Measurements from ENCODE around the gene GPX2. TPM values are rescaled to one million over a fixed set of nuclear protein-coding genes. Genes with fewer than 3 reads are reported as not detected.

The GPX2 gene
- total RNA-seq, 2 donors from 2014 or later: 2.6 to 3.7 TPM

DNA sequence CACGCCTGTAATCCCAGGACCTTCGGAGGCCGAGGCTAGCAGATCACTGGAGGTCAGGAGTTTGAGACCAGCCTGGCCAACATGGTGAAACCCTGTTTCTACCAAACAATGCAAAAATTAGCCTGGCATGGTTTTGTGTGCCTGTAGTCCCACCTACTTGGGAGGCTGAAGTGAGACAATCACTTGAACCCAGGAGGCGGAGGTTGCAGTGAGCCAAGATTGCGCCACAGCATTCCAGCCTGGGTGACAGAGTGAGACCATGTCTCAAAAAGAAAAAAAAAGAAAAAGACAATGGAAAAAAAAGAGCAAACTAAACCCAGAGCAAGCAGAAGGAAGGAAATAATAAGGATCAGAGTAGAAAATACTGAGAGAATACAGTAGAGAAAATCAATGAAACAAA is 22.9 kb downstream of the GPX2 start:
- Mint-ChIP-seq H3K27ac (peak overlapping the region; percentile 5), H3K27me3 (ENCODE audit: insufficient read depth) (no peaks in the 10 kb centered on the region), H3K4me1 (peaks cover 17% of the 10 kb centered on the region), H3K4me3 (no peak overlapping the region), H3K9me3 (no peaks in the 10 kb centered on the region), H3K36me3 (ENCODE audit: low read depth) (peaks cover 16% of the 10 kb centered on the region)
- H3K27me3 ChIP-seq (ENCODE audit: control insufficient read depth, insufficient read depth, low read length, poor library complexity, severe bottlenecking): no peaks in the 10 kb centered on the region
- peaks cover 9% of the 10 kb centered on the region for H3K36me3 ChIP-seq (ENCODE audit: control insufficient read depth, insufficient read depth, low read length)
- no peak overlapping the region for H3K9ac ChIP-seq (ENCODE audit: extremely low read depth, low read length, poor library complexity, severe bottlenecking)
- TF ChIP-seq, protein P1, sequence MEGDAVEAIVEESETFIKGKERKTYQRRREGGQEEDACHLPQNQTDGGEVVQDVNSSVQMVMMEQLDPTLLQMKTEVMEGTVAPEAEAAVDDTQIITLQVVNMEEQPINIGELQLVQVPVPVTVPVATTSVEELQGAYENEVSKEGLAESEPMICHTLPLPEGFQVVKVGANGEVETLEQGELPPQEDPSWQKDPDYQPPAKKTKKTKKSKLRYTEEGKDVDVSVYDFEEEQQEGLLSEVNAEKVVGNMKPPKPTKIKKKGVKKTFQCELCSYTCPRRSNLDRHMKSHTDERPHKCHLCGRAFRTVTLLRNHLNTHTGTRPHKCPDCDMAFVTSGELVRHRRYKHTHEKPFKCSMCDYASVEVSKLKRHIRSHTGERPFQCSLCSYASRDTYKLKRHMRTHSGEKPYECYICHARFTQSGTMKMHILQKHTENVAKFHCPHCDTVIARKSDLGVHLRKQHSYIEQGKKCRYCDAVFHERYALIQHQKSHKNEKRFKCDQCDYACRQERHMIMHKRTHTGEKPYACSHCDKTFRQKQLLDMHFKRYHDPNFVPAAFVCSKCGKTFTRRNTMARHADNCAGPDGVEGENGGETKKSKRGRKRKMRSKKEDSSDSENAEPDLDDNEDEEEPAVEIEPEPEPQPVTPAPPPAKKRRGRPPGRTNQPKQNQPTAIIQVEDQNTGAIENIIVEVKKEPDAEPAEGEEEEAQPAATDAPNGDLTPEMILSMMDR (conservative IDR thresholded peaks at IDR 0.05): no peak
- H3K27ac ChIP-seq (ENCODE audit: low read depth, low read length): no peak overlapping the region
- 70 to 83% methylated on average over 5 of the region's 5 CpGs for WGBS, 2 experiments (ENCODE audit: insufficient coverage in 1 of 2, insufficient read length in 1 of 2)
- H3K9me3 ChIP-seq (ENCODE audit: control insufficient read depth, low read length): no peaks in the 10 kb centered on the region
- peaks cover 7% of the 10 kb centered on the region for H3K4me1 ChIP-seq (ENCODE audit: control insufficient read depth, insufficient read depth, low read length)
- no peak for DNase-seq
- no peak overlapping the region for H3K4me3 ChIP-seq (ENCODE audit: low read length)

DNA sequence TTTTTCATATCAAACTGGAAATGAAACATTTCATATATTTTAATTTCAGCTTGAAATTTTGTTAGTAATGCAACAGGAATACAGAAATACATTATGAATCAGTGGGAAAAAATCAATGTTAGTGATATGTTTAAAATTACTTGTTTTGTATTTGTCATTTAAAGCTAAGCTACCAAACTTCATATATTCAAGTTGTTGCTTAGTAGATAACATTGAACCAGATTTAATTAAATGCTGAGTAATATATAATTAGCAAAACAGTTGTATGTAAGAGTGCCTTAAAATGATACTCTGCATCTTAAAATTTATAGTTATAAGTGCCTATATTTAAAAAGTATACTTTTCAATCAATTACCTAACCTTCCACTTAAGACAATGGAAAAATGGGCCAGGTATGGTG is 23.3 kb downstream of the GPX2 start:
- H3K27ac Mint-ChIP-seq: peak overlapping the region; percentile 5

DNA sequence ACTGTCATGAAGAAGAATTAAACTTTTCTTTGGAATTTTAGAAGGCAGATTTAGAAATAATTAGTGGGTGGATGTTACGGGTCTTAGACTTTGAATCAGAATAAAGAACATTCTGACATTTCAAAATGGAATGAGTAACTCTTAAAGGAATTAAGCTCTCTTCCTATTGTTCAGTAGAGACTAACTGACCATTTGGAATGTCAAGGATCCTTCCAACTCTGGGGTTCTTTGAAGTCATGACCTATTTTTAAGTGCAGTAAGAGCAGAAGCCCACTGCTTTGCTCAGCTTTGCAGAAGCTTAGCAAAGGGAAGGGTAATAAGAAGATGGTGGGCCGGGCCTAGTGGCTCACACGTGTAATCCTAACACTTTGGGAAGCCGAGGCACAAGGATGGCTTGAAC is 24.3 kb downstream of the GPX2 start:
- DNase-seq: no peak
- H3K4me3 Mint-ChIP-seq: no peak overlapping the region
- Histone ChIP-seq H3K4me3 (ENCODE audit: low read length) (no peak overlapping the region), H3K27me3 (ENCODE audit: control insufficient read depth, insufficient read depth, low read length, poor library complexity, severe bottlenecking) (no peaks in the 10 kb centered on the region), H3K9me3 (ENCODE audit: control insufficient read depth, low read length) (no peaks in the 10 kb centered on the region), H3K9ac (ENCODE audit: extremely low read depth, low read length, poor library complexity, severe bottlenecking) (no peak overlapping the region), H3K36me3 (ENCODE audit: control insufficient read depth, insufficient read depth, low read length) (no peaks in the 10 kb centered on the region), H3K4me1 (ENCODE audit: control insufficient read depth, insufficient read depth, low read length) (no peaks in the 10 kb centered on the region), H3K27ac (ENCODE audit: low read depth, low read length) (no peak overlapping the region)
- H3K27me3 Mint-ChIP-seq (ENCODE audit: insufficient read depth): no peaks in the 10 kb centered on the region
- peaks cover 8% of the 10 kb centered on the region for H3K4me1 Mint-ChIP-seq
- H3K36me3 Mint-ChIP-seq (ENCODE audit: low read depth): peaks cover 16% of the 10 kb centered on the region
- WGBS, 2 experiments (ENCODE audit: insufficient coverage in 1 of 2, insufficient read length in 1 of 2): 86 to 88% methylated on average over 4 of the region's 4 CpGs
- TF ChIP-seq, protein P1 (conservative IDR thresholded peaks at IDR 0.05): no peak
- peak overlapping the region; percentile 7 for H3K27ac Mint-ChIP-seq
- H3K9me3 Mint-ChIP-seq: no peaks in the 10 kb centered on the region

More for the DNA sequence above, 23.3 kb downstream of the GPX2 start:
- Mint-ChIP-seq H3K4me3 (no peak overlapping the region), H3K9me3 (no peaks in the 10 kb centered on the region), H3K4me1 (peaks cover 14% of the 10 kb centered on the region), H3K27me3 (ENCODE audit: insufficient read depth) (no peaks in the 10 kb centered on the region), H3K36me3 (ENCODE audit: low read depth) (peaks cover 16% of the 10 kb centered on the region)
- no peaks in the 10 kb centered on the region for H3K9me3 ChIP-seq (ENCODE audit: control insufficient read depth, low read length)
- peaks cover 5% of the 10 kb centered on the region for H3K36me3 ChIP-seq (ENCODE audit: control insufficient read depth, insufficient read depth, low read length)
- no peak for DNase-seq
- TF ChIP-seq, protein P1 (conservative IDR thresholded peaks at IDR 0.05): no peak
- H3K4me1 ChIP-seq (ENCODE audit: control insufficient read depth, insufficient read depth, low read length): peaks cover 3% of the 10 kb centered on the region
- H3K9ac ChIP-seq (ENCODE audit: extremely low read depth, low read length, poor library complexity, severe bottlenecking): no peak overlapping the region
- no peaks in the 10 kb centered on the region for H3K27me3 ChIP-seq (ENCODE audit: control insufficient read depth, insufficient read depth, low read length, poor library complexity, severe bottlenecking)
- H3K4me3 ChIP-seq (ENCODE audit: low read length): no peak overlapping the region
- no peak overlapping the region for H3K27ac ChIP-seq (ENCODE audit: low read depth, low read length)

Measured in endodermal cell (in vitro differentiated cells).